Stimulated activated CD8-positive, alpha-beta memory T cell treated with anti-CD3 and anti-CD28 coated beads, Interleukin-12 subunit alpha, Interleukin-12 subunit beta, amount 100 ng/mL, for 24 hours (primary cell): Measurements from ENCODE around the gene TMPRSS11B.
"Not testable (repeated sequence)": the region's sequence is repeated elsewhere in the genome, so short reads cannot be mapped to it uniquely, and the experiment has no call there.

ENCODE experiments used
- DNase-seq: peaks from one replicate; pipeline ENCODE4 v3.0.0-alpha.2; 2020; ENCODE audit errors: extremely low read depth

TMPRSS11B gene

GRCh38 chr4:68218044-68218443 is 27.4 kb downstream of the TMPRSS11B start:
- DNase-seq = no peak

GRCh38 chr4:68216501-68216900 is 29.0 kb downstream of the TMPRSS11B start:
- DNase-seq = no peak

GRCh38 chr4:68209003-68209402 is 36.5 kb downstream of the TMPRSS11B start:
- DNase-seq = no peak

- DNase-seq = not testable (repeated sequence)
These were observed 51.2 kb downstream of the TMPRSS11B start for GRCh38 chr4:68194305-68194704.

- no peak for DNase-seq
These were observed 52.3 kb downstream of the TMPRSS11B start for GRCh38 chr4:68193194-68193593.

- no peak for DNase-seq
These were observed 58.3 kb downstream of the TMPRSS11B start for GRCh38 chr4:68187145-68187544.

GRCh38 chr4:68184923-68185322 is 60.6 kb downstream of the TMPRSS11B start:
- no peak for DNase-seq

- DNase-seq = no peak
These were observed 62.1 kb downstream of the TMPRSS11B start for GRCh38 chr4:68183417-68183816.

GRCh38 chr4:68182382-68182820 is 63.1 kb downstream of the TMPRSS11B start:
- DNase-seq = no peak

GRCh38 chr4:68180849-68181526 is 64.5 kb downstream of the TMPRSS11B start:
- DNase-seq = no peak

GRCh38 chr4:68176904-68177303 is 68.6 kb downstream of the TMPRSS11B start:
- DNase-seq = no peak
